K562 (cell line): ENCODE results near the gene NAA10.

ENCODE experiments used
- EP400 ChIP-seq: fragments of 450-650 bp; IDR thresholded peaks from 2 replicates; pipeline ENCODE4 v1.6.1; 2017; ENCODE audit warnings: antibody characterized with exemption, mild to moderate bottlenecking, moderate library complexity
- HDGF ChIP-seq: fragments of 450-650 bp; IDR thresholded peaks from 2 replicates; pipeline ENCODE4 v1.6.1; 2016
- JUN ChIP-seq, 2 experiments: sonication (generic) in 1 of 2; formaldehyde crosslinking in 1 of 2; IDR thresholded peaks; 2 replicates each; pipeline versions ENCODE4 v1.6.1 to v1.8.0; 2012 to 2022; ENCODE audit warnings: borderline replicate concordance in 2 of 2, mild to moderate bottlenecking in 2 of 2, improper control_type of control experiment in 1 of 2, low read depth in 1 of 2, low read length in 1 of 2, missing genetic modification reagents in 1 of 2
- JUNB ChIP-seq: fragments of 450-650 bp; formaldehyde crosslinking; conservative IDR thresholded peaks from 2 replicates; pipeline ENCODE4 v1.4.0; 2020; ENCODE audit warnings: mild to moderate bottlenecking
- NCOA1 ChIP-seq: fragments of 450-650 bp; IDR thresholded peaks from 2 replicates; pipeline ENCODE4 v1.6.1; 2016; ENCODE audit warnings: low read depth
- POLR2A ChIP-seq: fragments of 450-650 bp; conservative IDR thresholded peaks from 2 replicates; pipeline ENCODE4 v1.6.1; 2016
- TOE1 ChIP-seq, 2 experiments: fragments of 450-650 bp in 1 of 2; sonication (generic) in 1 of 2; formaldehyde crosslinking in 1 of 2; IDR thresholded peaks; 2 replicates each; pipeline versions ENCODE4 v1.7.1 to v1.8.0; 2016 to 2022; ENCODE audit warnings: borderline replicate concordance in 2 of 2, mild to moderate bottlenecking in 2 of 2, antibody characterized with exemption in 1 of 2, inconsistent platforms in 1 of 2, low read depth in 1 of 2, missing genetic modification reagents in 1 of 2, moderate library complexity in 1 of 2
- ZFX ChIP-seq: sonication (generic); formaldehyde crosslinking; IDR thresholded peaks from 2 replicates; pipeline ENCODE4 v1.8.0; 2022; ENCODE audit warnings: mild to moderate bottlenecking, missing genetic modification reagents, moderate library complexity

DNA sequence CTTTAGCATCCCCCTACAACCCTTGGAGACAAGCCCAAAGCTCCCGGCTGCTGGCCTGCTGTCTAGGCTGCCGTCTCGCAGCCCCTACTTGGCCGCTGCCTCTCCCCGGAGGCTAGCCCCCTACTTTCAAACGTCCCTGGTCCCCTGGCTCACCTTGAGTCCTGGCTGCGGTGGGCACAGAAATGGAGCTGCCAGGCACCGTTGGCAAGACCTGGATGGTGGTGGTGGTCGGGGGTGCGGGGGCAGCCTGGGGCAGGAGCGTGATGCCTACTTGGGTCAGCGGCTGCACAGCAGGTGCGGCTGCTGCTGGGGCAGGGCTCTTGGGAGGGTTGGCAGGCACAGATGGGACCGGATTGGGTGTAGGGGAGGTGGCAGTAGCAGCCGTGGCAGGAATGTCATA, 24.8 kb upstream of the NAA10 start:
- TF ChIP-seq POLR2A = no peak
- TF ChIP-seq JUN (IDR thresholded peaks at IDR 0.05; ENCODE audit: borderline replicate concordance, low read depth, low read length) = no peak
- no peak for TF ChIP-seq JUN (CRISPR knock-in tag; IDR thresholded peaks at IDR 0.05; ENCODE audit: borderline replicate concordance)
- no peak for TF ChIP-seq HDGF
- TF ChIP-seq JUNB (CRISPR knock-in tag) = no peak
- no peak for TF ChIP-seq TOE1 (IDR thresholded peaks at IDR 0.05; ENCODE audit: borderline replicate concordance)
- TF ChIP-seq TOE1 (CRISPR knock-in tag; IDR thresholded peaks at IDR 0.05; ENCODE audit: borderline replicate concordance, low read depth) = no peak
- TF ChIP-seq EP400 = no peak
- no peak for TF ChIP-seq ZFX
- TF ChIP-seq NCOA1 = no peak
